ENCODE results near the gene HIVEP3.

HIVEP3 gene

GRCh38 chr1:41844781-41845272 lies 73.9 kb downstream of the HIVEP3 start:
- DNase-seq: no peak

- no peak for DNase-seq
Measured at GRCh38 chr1:41844255-41844654, 74.5 kb downstream of the HIVEP3 start.

- no peak for DNase-seq
Measured at GRCh38 chr1:41842993-41843755, 75.5 kb downstream of the HIVEP3 start.

GRCh38 chr1:41842326-41842725 lies 76.4 kb downstream of the HIVEP3 start:
- DNase-seq: peak; percentile 61

GRCh38 chr1:41840592-41841246 lies 78.0 kb downstream of the HIVEP3 start:
- no peak for DNase-seq

- DNase-seq: no peak
Measured at GRCh38 chr1:41838266-41838665, 80.5 kb downstream of the HIVEP3 start.

GRCh38 chr1:41837691-41838090 lies 81.0 kb downstream of the HIVEP3 start:
- DNase-seq: no peak

DNA sequence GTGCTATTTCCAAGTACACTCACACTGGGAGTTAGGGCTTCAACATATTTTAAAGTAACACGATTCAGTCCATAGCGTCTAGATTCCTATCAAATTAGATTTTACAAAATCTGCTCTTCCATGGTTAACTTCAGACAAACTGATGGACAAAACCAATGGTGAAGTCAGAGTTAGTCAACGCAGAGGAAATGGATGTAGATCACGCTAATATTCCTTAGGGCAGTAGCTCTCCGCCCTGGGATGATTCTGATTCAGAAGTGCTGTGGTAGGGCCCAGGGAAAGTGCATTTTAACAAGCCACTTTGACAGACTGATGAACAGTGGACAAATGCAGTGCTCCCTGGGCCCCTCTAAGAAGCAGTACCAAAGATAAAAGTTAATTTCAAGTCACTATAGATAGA lies 83.2 kb downstream of the HIVEP3 start:
- DNase-seq: no peak

- no peak for DNase-seq
Measured at GRCh38 chr1:41833519-41834000, 85.2 kb downstream of the HIVEP3 start.

DNA sequence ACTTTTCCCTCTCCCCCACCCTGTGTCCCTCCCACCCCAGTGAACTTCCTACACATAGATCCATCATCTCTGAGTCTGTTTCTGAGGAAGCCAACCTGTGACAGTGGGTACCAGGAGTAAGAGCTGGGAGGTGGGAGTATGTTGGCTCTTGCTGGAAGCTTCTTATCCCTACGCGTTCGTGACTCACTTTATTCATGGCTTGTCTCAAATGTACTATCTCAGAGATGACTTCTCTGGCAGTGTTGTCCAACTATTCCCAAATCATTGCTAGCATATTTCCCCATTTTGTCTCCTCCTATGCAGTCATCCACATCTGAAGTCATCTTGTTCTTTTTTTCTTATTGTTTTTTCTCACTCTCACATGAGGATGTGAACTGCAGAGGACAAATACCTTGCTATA lies 88.0 kb downstream of the HIVEP3 start:
- DNase-seq: no peak

- DNase-seq: no peak
Measured at GRCh38 chr1:41827991-41828570, 90.6 kb downstream of the HIVEP3 start.

DNA sequence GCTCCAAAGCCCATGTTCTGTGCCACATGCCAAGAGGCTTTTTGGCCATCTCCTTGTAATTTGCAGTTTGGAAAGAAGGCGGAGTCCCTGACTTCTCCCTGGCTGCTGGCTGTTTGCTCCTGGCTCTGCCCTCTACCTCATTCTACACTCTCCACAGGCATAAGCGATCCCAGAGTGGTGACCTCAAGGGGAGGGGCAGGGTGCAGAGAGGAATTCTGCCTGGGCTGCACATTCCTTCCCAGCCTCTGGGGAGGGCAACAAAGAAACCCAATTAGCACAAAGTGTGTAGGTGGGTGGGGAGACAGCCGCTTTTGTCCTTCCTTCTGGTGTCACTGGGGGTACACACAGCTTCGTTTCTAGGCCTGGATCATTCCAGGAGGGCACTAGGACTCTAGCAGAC lies 95.3 kb downstream of the HIVEP3 start:
- DNase-seq: peak; percentile 76

- DNase-seq: no peak
Measured at GRCh38 chr1:41822866-41823265, 95.9 kb downstream of the HIVEP3 start.

DNA sequence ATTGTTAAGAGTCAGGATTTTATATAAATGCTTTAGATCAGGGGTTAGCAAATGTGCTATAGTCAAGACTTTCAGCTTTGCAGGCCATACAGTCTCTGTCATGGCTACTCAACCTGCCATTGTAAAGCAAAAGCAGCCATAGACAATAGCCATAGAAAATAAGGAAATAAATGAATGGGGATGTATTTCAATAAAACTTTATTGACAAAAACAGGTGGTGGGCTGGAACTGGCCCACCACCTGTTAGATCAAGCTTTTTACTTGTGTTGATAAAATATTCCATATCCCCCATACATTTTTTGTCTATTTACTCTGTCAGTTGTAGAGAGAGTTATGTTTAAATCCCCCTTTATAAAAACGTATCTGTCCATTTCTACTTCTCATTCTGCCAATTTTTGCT lies 98.9 kb downstream of the HIVEP3 start:
- DNase-seq: no peak

DNA sequence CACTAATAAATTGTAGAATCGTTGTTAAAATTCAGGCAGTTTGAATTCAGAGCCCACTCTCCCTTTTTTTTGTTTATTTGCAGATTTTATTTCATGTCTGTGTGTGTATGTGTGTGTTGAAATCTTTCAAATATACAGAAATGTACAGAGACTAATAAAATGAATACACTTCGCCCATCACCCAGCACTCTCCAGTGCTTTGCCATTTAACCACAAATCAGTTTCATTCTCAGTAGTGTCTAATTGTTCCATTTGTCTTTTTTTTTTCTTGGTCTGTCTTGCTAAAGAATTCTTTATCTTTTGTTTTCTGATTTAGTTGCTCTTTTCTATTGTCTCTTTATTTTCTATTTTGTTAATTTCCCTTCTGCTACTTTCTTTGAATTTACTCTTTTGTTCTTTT lies 99.7 kb downstream of the HIVEP3 start:
- DNase-seq: no peak

- no peak for DNase-seq
Measured at GRCh38 chr1:41816061-41816460, 102.7 kb downstream of the HIVEP3 start.

- DNase-seq: no peak
Measured at GRCh38 chr1:41813755-41814745, 104.7 kb downstream of the HIVEP3 start.

- no peak for DNase-seq
Measured at GRCh38 chr1:41813226-41813625, 105.5 kb downstream of the HIVEP3 start.

DNA sequence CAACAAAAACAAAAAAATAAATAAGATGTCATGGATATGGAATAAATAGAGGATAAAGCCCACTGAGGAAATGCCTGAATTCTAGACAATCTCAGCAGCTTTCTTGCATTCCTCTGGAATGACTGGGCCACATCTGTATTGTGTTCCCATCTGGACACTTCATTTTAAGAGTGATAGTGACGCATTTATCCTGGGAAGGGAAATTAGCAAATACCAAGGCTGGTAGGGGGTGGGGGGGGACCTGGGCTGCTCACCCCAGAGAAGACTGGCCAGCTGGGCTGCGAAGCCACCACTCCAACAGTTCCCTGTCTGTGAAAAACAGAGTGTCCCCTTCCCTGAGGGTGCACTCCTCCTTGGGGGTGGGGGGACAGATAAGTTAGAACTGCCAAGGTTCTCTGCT lies 106.3 kb downstream of the HIVEP3 start:
- peak; percentile 9 for DNase-seq

- DNase-seq: peak; percentile 69
Measured at GRCh38 chr1:41812051-41812450, 106.7 kb downstream of the HIVEP3 start.

GRCh38 chr1:41811051-41811795 lies 107.5 kb downstream of the HIVEP3 start:
- DNase-seq: no peak

GRCh38 chr1:41810446-41810845 lies 108.3 kb downstream of the HIVEP3 start:
- peak; percentile 77 for DNase-seq
